HG03439 (cell line): ENCODE measurements around the gene KBTBD4.

Source experiments
- ATAC-seq: cut with Tn5 transposase; IDR thresholded peaks from one replicate; pipeline ENCODE4 v1.9.1; 2021; ENCODE audit warnings: mild to moderate bottlenecking, moderate library complexity; ENCODE audit not compliant: unreplicated experiment

KBTBD4 gene

GRCh38 chr11:47591764-47592163 lies 13.0 kb upstream of the KBTBD4 start:
- ATAC-seq: no peak

- ATAC-seq: no peak
Observed at GRCh38 chr11:47589977-47590861, 11.4 kb upstream of the KBTBD4 start.

- ATAC-seq: no peak
Observed at GRCh38 chr11:47589584-47589976, 10.8 kb upstream of the KBTBD4 start.

GRCh38 chr11:47589118-47589517 lies 10.3 kb upstream of the KBTBD4 start:
- ATAC-seq: no peak

- no peak for ATAC-seq
Observed at GRCh38 chr11:47587723-47588326, 9.1 kb upstream of the KBTBD4 start.

- no peak for ATAC-seq
Observed at GRCh38 chr11:47587039-47587716, 8.4 kb upstream of the KBTBD4 start.

- ATAC-seq: no peak
Observed at GRCh38 chr11:47586098-47586855, 7.5 kb upstream of the KBTBD4 start, which contains the start of gene FAM180B. FAM180B (plus strand) TSS chr11:47586678; CDS start chr11:47586769, 91 bp downstream.

- ATAC-seq: no peak
Observed at GRCh38 chr11:47583844-47584243, 5.1 kb upstream of the KBTBD4 start.

GRCh38 chr11:47577460-47578041 lies 1.2 kb downstream of the KBTBD4 start:
- no peak for ATAC-seq

GRCh38 chr11:47573321-47573720 lies 5.4 kb downstream of the KBTBD4 start:
- ATAC-seq: no peak

- ATAC-seq: no peak
Observed at GRCh38 chr11:47572715-47573255, 6.0 kb downstream of the KBTBD4 start.

- no peak for ATAC-seq
Observed at GRCh38 chr11:47571895-47572294, 6.9 kb downstream of the KBTBD4 start.

GRCh38 chr11:47571357-47571729 lies 7.4 kb downstream of the KBTBD4 start:
- ATAC-seq: no peak

GRCh38 chr11:47570651-47571356 lies 8.0 kb downstream of the KBTBD4 start:
- ATAC-seq: no peak

- no peak for ATAC-seq
Observed at GRCh38 chr11:47569646-47570045, 9.1 kb downstream of the KBTBD4 start.

- no peak for ATAC-seq
Observed at GRCh38 chr11:47566149-47566698, 12.5 kb downstream of the KBTBD4 start.

GRCh38 chr11:47565340-47566148 lies 13.2 kb downstream of the KBTBD4 start, which contains the start of gene PTPMT1:
PTPMT1 (plus strand) TSS chr11:47565599; CDS start chr11:47565623, 24 bp downstream.
- ATAC-seq: peak; percentile 79

GRCh38 chr11:47564933-47565339 lies 13.8 kb downstream of the KBTBD4 start:
- no peak for ATAC-seq
